Left ventricle myocardium inferior (tissue), 1 donor: ENCODE results near the gene APMAP. TPM values are rescaled to one million over a fixed set of nuclear protein-coding genes. Genes with fewer than 3 reads are reported as not detected.

Experiments
- DNase-seq: peaks from one replicate; pipeline ENCODE4 v3.0.0-alpha.2; 2020
- H3K27ac ChIP-seq: fragments of 200-600 bp; replicated peaks from 2 replicates; pipeline ENCODE4 v1.8.0; 2021
- H3K27me3 ChIP-seq: fragments of 200-600 bp; 2 replicates; pipeline ENCODE4 v1.8.0; 2021; ENCODE audit warnings: low read depth
- H3K36me3 ChIP-seq: fragments of 200-600 bp; 2 replicates; pipeline ENCODE4 v1.8.0; 2021
- H3K4me1 ChIP-seq: fragments of 200-600 bp; 2 replicates; pipeline ENCODE4 v1.8.0; 2021
- H3K4me3 ChIP-seq: fragments of 200-600 bp; 2 replicates; pipeline ENCODE4 v1.8.0; 2021; ENCODE audit warnings: mild to moderate bottlenecking, moderate library complexity
- H3K9me3 ChIP-seq: fragments of 200-600 bp; replicated peaks from 2 replicates; pipeline ENCODE4 v1.8.0; 2021
- CTCF ChIP-seq: fragments of 200-600 bp; IDR thresholded peaks from 2 replicates; pipeline ENCODE4 v1.8.0; 2021; ENCODE audit warnings: antibody characterized with exemption, mild to moderate bottlenecking, borderline replicate concordance
- intact Hi-C: fragments of 100-400 bp; cut with micrococcal nuclease; formaldehyde crosslinking; loops from one replicate; pipeline ENCODE4 v1.11.0; 2022
- total RNA-seq: library from RNA; stranded (reverse); fragmentation: NEBNext Ultra II Directional; extraction: Animal tissue kit (Norgen Biotek cat#: 25700); gene quantifications from one replicate; pipeline ENCODE4 v1.2.1, GENCODE V29; 2021
- donor health status: DM: no; HTN: yes; CAD: no; lungs with severe emphysema.

The APMAP gene
- total RNA-seq, 1 donor from 2014 or later: 23.8 TPM

DNA sequence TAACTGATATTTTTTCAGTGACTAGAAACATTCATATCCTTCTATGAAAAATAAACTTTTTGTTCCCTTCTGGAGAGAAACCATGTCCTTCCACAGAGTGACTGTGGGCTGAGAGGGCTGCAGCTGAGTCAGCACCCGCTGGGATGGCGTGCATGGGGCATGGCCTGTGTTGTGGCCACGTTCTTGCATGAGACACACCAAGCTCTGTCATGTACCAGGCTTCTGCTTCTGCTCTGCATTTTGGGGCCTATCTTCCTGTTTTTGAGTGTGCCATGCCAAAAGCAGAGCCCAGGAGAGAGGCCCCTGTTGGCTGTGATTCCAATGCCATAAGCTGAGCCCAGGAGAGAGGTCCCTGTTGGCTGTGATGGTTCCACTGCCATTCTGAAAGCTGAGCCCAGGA, 10.8 kb downstream of the APMAP start:
- peak; percentile 49 for DNase-seq
- peaks cover 29% of the 10 kb centered on the region for H3K4me1 ChIP-seq

GRCh38 chr20:24981282-24981681, 11.3 kb downstream of the APMAP start:
- DNase-seq: no peak
- Histone ChIP-seq H3K4me1 (peaks cover 28% of the 10 kb centered on the region), H3K27me3 (no peaks in the 10 kb centered on the region), H3K36me3 (peaks cover 27% of the 10 kb centered on the region), H3K9me3 (peaks cover 5% of the 10 kb centered on the region), H3K4me3 (no peak overlapping the region), H3K27ac (no peak overlapping the region)
- TF ChIP-seq CTCF: no peak
- intact Hi-C loops: no loop called here

More for the DNA sequence above, 10.8 kb downstream of the APMAP start:
- Histone ChIP-seq H3K4me3 (no peak overlapping the region), H3K27ac (no peak overlapping the region), H3K9me3 (peaks cover under 1% of the 10 kb centered on the region), H3K27me3 (no peaks in the 10 kb centered on the region), H3K36me3 (peaks cover 22% of the 10 kb centered on the region)
- intact Hi-C loops: no loop called here
- TF ChIP-seq CTCF: no peak

DNA sequence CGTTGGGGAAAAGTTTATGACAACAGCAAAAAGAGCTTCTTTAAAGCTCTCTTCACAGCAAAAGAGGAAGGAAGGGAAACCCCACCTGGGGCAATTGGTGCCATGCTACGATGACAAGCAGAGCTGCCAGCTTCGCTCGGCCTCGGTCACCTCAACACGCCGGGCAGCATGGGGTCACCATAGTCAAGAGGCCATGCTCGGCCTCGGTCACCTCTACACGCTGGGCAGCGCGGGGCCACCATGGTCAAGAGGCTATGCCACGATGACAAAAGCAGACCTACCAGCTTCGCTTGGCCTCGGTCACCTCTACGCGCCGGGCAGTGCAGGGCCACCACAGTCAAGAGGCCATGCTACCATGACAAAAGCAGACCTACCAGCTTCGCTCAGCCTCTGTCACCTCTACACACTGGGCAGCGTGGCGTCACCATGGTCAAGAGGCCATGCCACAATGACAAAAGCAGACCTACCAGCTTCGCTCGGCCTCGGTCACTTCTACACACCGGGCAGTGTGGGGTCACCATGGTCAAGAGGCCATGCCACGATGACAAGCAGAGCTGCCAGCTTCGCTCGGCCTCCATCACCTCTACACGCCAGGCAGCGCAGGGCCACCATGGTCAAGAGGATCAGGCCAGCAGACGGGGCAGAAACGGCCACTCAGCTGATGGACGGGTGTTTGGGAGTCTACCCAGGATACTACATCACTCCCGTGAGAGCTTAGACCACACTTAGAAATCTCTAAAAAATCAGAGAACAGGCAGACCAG, 12.1 kb downstream of the APMAP start:
- Histone ChIP-seq H3K36me3 (peaks cover 35% of the 10 kb centered on the region), H3K4me1 (peaks cover 20% of the 10 kb centered on the region), H3K27ac (no peak overlapping the region), H3K27me3 (no peaks in the 10 kb centered on the region), H3K4me3 (no peak overlapping the region), H3K9me3 (peaks cover 12% of the 10 kb centered on the region)
- no peak for TF ChIP-seq CTCF
- DNase-seq: no peak
- intact Hi-C loops: no loop called here

- no peak overlapping the region for H3K27ac ChIP-seq
- no peak for DNase-seq
- TF ChIP-seq CTCF: no peak
- intact Hi-C loops: no loop called here
- H3K9me3 ChIP-seq: peaks cover 19% of the 10 kb centered on the region
- H3K27me3 ChIP-seq: no peaks in the 10 kb centered on the region
- peaks cover 8% of the 10 kb centered on the region for H3K4me1 ChIP-seq
- H3K36me3 ChIP-seq: peaks cover 41% of the 10 kb centered on the region
- H3K4me3 ChIP-seq: no peak overlapping the region
Measured at GRCh38 chr20:24979036-24979960, 13.3 kb downstream of the APMAP start.

DNA sequence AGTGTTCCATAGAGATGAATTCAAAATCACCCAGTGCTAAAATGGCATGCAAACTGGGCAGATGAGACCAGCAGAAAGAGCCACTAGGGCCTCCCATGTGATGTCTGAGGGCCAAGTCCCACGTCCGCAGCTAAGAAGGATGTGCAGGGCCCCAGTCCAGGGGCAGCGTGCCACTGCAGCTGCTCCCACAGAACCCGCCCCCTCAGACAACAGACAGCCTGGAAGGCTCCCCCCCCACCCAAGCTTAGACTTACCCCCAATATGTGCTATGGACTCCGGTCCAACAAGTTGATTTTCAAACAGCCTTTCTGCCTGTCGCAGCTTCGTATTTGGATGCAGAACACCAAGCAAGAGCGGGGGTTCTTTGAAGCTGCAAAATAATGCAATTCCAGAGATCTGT, 14.0 kb downstream of the APMAP start:
- H3K27me3 ChIP-seq: no peaks in the 10 kb centered on the region
- intact Hi-C loops: no loop called here
- peaks cover under 1% of the 10 kb centered on the region for H3K4me1 ChIP-seq
- peaks cover 19% of the 10 kb centered on the region for H3K9me3 ChIP-seq
- no peak for TF ChIP-seq CTCF
- H3K36me3 ChIP-seq: peaks cover 46% of the 10 kb centered on the region
- H3K4me3 ChIP-seq: no peak overlapping the region
- no peak overlapping the region for H3K27ac ChIP-seq
- no peak for DNase-seq
